ENCODE measurements around the gene TXN. TPM values are rescaled to one million over a fixed set of nuclear protein-coding genes. Genes with fewer than 3 reads are reported as not detected.

TXN gene
- total and polyA plus RNA-seq, 10 of the 15 experiments (the other 5 are each of a cell fraction or from before 2014, with no cell fraction given), result 309 to 2,304 (median 650) TPM

DNA sequence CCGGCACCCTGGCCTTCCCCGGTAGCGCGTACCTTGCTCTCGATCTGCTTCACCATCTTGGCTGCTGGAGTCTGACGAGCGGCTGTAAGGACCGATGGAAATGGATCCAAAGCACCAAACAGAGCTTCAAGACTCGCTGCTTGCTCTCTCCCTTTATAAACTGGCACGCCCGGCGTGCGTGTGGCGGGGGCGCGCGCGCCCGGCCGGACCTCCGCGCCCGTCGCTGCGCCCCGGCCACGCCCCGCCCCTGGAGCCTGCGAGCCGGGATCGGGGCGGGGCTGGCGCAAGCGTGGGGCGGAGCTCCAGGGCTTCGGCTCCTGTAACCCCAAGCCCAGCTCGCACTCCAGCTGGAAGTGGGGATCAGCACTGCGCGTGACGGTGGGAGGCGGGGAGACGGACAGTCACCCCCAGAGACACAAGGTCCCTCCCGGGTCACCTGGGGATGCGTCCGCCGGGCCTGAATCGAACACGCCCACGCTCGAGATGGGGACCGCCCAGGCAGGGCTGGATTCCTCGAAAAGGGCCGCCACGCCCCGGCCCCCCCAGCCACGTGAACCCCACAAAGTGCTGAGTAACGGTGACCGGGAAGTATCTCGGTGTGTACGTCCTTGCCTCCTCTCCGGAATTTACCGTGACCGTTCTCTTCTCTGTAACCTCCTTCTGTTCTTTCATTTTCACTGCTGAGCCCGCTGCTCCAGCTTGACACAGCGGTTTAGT, at the start of gene TXN (continued):
- TF ChIP-seq USF2 (IDR thresholded peaks at IDR 0.05; ENCODE audit: borderline replicate concordance, low read depth, low read length) (no peak; the same call in 1 of the 2 replicates), NRF1 (conservative IDR thresholded peaks at IDR 0.05; ENCODE audit: low read depth, low read length) (no peak), RBBP5 (conservative IDR thresholded peaks at IDR 0.05) (no peak; the same call in 1 of the 2 replicates), CUX1 (IDR thresholded peaks at IDR 0.05; ENCODE audit: insufficient replicate concordance, low read depth, low read length) (no peak), JUND (IDR thresholded peaks at IDR 0.05; ENCODE audit: low read depth, low read length) (0 out of 2 replicates have a peak, but pooled peaks have one; percentile 7), POLR2AphosphoS5 (IDR thresholded peaks at IDR 0.05; ENCODE audit: low read length) (peak; percentile 98), GATAD2B (conservative IDR thresholded peaks at IDR 0.05; ENCODE audit: low read depth) (peak; percentile 65; the same call in 1 of the 2 replicates), BHLHE40 (IDR thresholded peaks at IDR 0.05; ENCODE audit: borderline replicate concordance in 1 of 2, low read depth in 2 of 2, low read length in 1 of 2) (peak; percentile 76 to 90), NR2C1 (IDR thresholded peaks at IDR 0.05) (peak; percentile 67), RAD51 (IDR thresholded peaks at IDR 0.05) (peak; percentile 78), RB1 (IDR thresholded peaks at IDR 0.05; ENCODE audit: borderline replicate concordance) (no peak), KDM1A (IDR thresholded peaks at IDR 0.05; ENCODE audit: borderline replicate concordance) (no peak), SREBF2 (IDR thresholded peaks at IDR 0.05; ENCODE audit: low read length) (no peak), ZNF207 (IDR thresholded peaks at IDR 0.05; ENCODE audit: borderline replicate concordance) (0 out of 2 replicates have a peak, but pooled peaks have one; percentile 33), HSF1 (IDR thresholded peaks at IDR 0.05; ENCODE audit: low read depth, low read length) (no peak), CREM (IDR thresholded peaks at IDR 0.05; ENCODE audit: low read depth) (no peak), SUZ12 (IDR thresholded peaks at IDR 0.05; ENCODE audit: unreplicated experiment) (no peak), SMAD5 (IDR thresholded peaks at IDR 0.05; ENCODE audit: low read depth) (peak; percentile 97)
- TF ChIP-seq, protein P1, sequence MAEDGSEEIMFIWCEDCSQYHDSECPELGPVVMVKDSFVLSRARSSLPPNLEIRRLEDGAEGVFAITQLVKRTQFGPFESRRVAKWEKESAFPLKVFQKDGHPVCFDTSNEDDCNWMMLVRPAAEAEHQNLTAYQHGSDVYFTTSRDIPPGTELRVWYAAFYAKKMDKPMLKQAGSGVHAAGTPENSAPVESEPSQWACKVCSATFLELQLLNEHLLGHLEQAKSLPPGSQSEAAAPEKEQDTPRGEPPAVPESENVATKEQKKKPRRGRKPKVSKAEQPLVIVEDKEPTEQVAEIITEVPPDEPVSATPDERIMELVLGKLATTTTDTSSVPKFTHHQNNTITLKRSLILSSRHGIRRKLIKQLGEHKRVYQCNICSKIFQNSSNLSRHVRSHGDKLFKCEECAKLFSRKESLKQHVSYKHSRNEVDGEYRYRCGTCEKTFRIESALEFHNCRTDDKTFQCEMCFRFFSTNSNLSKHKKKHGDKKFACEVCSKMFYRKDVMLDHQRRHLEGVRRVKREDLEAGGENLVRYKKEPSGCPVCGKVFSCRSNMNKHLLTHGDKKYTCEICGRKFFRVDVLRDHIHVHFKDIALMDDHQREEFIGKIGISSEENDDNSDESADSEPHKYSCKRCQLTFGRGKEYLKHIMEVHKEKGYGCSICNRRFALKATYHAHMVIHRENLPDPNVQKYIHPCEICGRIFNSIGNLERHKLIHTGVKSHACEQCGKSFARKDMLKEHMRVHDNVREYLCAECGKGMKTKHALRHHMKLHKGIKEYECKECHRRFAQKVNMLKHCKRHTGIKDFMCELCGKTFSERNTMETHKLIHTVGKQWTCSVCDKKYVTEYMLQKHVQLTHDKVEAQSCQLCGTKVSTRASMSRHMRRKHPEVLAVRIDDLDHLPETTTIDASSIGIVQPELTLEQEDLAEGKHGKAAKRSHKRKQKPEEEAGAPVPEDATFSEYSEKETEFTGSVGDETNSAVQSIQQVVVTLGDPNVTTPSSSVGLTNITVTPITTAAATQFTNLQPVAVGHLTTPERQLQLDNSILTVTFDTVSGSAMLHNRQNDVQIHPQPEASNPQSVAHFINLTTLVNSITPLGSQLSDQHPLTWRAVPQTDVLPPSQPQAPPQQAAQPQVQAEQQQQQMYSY (CRISPR knock-in tag; IDR thresholded peaks at IDR 0.05), result no peak
